Measurements from ENCODE around the gene ARHGAP36.

The ARHGAP36 gene

GRCh38 chrX:131053076-131053475 lies 5.1 kb upstream of the ARHGAP36 start:
- Histone ChIP-seq H3K4me3 (ENCODE audit: insufficient read depth, low read length, poor library complexity, severe bottlenecking) (no peak overlapping the region), H3K9ac (ENCODE audit: low read length) (no peak overlapping the region), H3K79me2 (ENCODE audit: insufficient read depth, low read length) (no peaks in the 10 kb centered on the region), H3K36me3 (ENCODE audit: low read length) (no peaks in the 10 kb centered on the region), H3K9me3 (ENCODE audit: insufficient read depth, low read length) (no peaks in the 10 kb centered on the region), H4K20me1 (ENCODE audit: low read depth, low read length) (no peaks in the 10 kb centered on the region), H2AFZ (ENCODE audit: low read depth, low read length, severe bottlenecking) (no peak overlapping the region), H3K27ac (ENCODE audit: low read depth, low read length) (no peak overlapping the region), H3F3A (ENCODE audit: insufficient read depth) (no peaks in the 10 kb centered on the region), H3K4me2 (ENCODE audit: low read depth, low read length, poor library complexity, severe bottlenecking) (no peak overlapping the region), H3K27me3 (ENCODE audit: low read length) (no peaks in the 10 kb centered on the region), H3K9me2 (replicated peaks; ENCODE audit: insufficient read depth, low read length) (no peaks in the 10 kb centered on the region)
- TF ChIP-seq CTCF (IDR thresholded peaks at IDR 0.05; ENCODE audit: insufficient read depth, low read length, poor library complexity, severe bottlenecking) (no peak), EZH2phosphoT487 (conservative IDR thresholded peaks at IDR 0.05; ENCODE audit: low read length) (no peak)

DNA sequence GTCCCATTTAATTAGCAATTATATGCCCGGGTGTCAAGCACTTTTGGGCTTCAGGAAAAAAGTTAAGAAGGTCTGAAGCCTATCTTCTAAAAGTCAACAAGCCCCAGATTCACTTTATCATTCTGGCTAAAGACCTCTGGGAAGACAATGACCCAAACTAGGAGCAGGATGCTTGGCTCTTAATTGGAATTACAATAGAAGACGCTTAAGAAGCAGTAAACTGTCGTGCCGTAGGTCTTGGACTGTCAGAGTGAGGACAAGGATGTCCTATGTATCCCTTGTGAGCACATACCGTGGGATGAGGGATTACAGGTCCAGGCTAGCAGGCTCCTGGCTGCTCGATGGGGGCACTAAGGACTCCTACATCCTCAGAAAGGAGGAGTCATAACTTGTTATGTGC lies 3.2 kb upstream of the ARHGAP36 start:
- H3K4me3 ChIP-seq (ENCODE audit: insufficient read depth, low read length, poor library complexity, severe bottlenecking): no peak overlapping the region
- H3K27me3 ChIP-seq (ENCODE audit: low read length): no peaks in the 10 kb centered on the region
- H3K9me2 ChIP-seq (replicated peaks; ENCODE audit: insufficient read depth, low read length): no peaks in the 10 kb centered on the region
- H3K4me2 ChIP-seq (ENCODE audit: low read depth, low read length, poor library complexity, severe bottlenecking): no peak overlapping the region
- no peaks in the 10 kb centered on the region for H3F3A ChIP-seq (ENCODE audit: insufficient read depth)
- no peaks in the 10 kb centered on the region for H3K36me3 ChIP-seq (ENCODE audit: low read length)
- no peak overlapping the region for H2AFZ ChIP-seq (ENCODE audit: low read depth, low read length, severe bottlenecking)
- no peak overlapping the region for H3K9ac ChIP-seq (ENCODE audit: low read length)
- H4K20me1 ChIP-seq (ENCODE audit: low read depth, low read length): no peaks in the 10 kb centered on the region
- H3K9me3 ChIP-seq (ENCODE audit: insufficient read depth, low read length): no peaks in the 10 kb centered on the region
- H3K27ac ChIP-seq (ENCODE audit: low read depth, low read length): no peak overlapping the region
- no peak for TF ChIP-seq CTCF (IDR thresholded peaks at IDR 0.05; ENCODE audit: insufficient read depth, low read length, poor library complexity, severe bottlenecking)
- no peak for TF ChIP-seq EZH2phosphoT487 (conservative IDR thresholded peaks at IDR 0.05; ENCODE audit: low read length)
- no peaks in the 10 kb centered on the region for H3K79me2 ChIP-seq (ENCODE audit: insufficient read depth, low read length)

- Histone ChIP-seq H2AFZ (ENCODE audit: low read depth, low read length, severe bottlenecking) (no peak overlapping the region), H3K4me3 (ENCODE audit: insufficient read depth, low read length, poor library complexity, severe bottlenecking) (no peak overlapping the region), H3K9ac (ENCODE audit: low read length) (no peak overlapping the region), H3K4me2 (ENCODE audit: low read depth, low read length, poor library complexity, severe bottlenecking) (no peak overlapping the region), H3K79me2 (ENCODE audit: insufficient read depth, low read length) (no peaks in the 10 kb centered on the region), H3K36me3 (ENCODE audit: low read length) (no peaks in the 10 kb centered on the region), H3F3A (ENCODE audit: insufficient read depth) (no peaks in the 10 kb centered on the region), H3K27me3 (ENCODE audit: low read length) (no peaks in the 10 kb centered on the region), H3K9me3 (ENCODE audit: insufficient read depth, low read length) (no peaks in the 10 kb centered on the region), H4K20me1 (ENCODE audit: low read depth, low read length) (no peaks in the 10 kb centered on the region), H3K27ac (ENCODE audit: low read depth, low read length) (no peak overlapping the region), H3K9me2 (replicated peaks; ENCODE audit: insufficient read depth, low read length) (no peaks in the 10 kb centered on the region)
- TF ChIP-seq CTCF (IDR thresholded peaks at IDR 0.05; ENCODE audit: insufficient read depth, low read length, poor library complexity, severe bottlenecking) (no peak), EZH2phosphoT487 (conservative IDR thresholded peaks at IDR 0.05; ENCODE audit: low read length) (no peak)
Observed at GRCh38 chrX:131057706-131058105, 440 bp upstream of the ARHGAP36 start.
